ENCODE results near the gene PCGF1.

- TF ChIP-seq CEBPB (IDR thresholded peaks at IDR 0.05; ENCODE audit: low read depth, low read length) = no peak
- TF ChIP-seq NFE2L2 (IDR thresholded peaks at IDR 0.05; ENCODE audit: low read depth, low read length) = no peak
- TF ChIP-seq RFX5 (IDR thresholded peaks at IDR 0.05; ENCODE audit: low read depth, low read length) = no peak
- no peak for TF ChIP-seq BHLHE40 (IDR thresholded peaks at IDR 0.05; ENCODE audit: low read depth, low read length)
These were observed 8.8 kb downstream of the PCGF1 start for GRCh38 chr2:74498500-74499266.
